H1 (cell line): Measurements from ENCODE around the gene SCN2B.

ENCODE experiments used
- EZH2 ChIP-seq: fragments of 200-600 bp; sonication (generic); IDR thresholded peaks from 2 replicates; pipeline ENCODE4 v1.7.1; 2012; ENCODE audit warnings: low read depth, mild to moderate bottlenecking, moderate library complexity, low read length, inconsistent platforms; ENCODE audit not compliant: severe bottlenecking
- PHF8 ChIP-seq: fragments of 200-600 bp; sonication (generic); conservative IDR thresholded peaks from 2 replicates; pipeline ENCODE4 v1.7.1; 2012; ENCODE audit warnings: low read depth, mild to moderate bottlenecking, inconsistent platforms, low read length, moderate library complexity
- TF ChIP-seq, protein P1 (sequence below), 3 experiments: IDR thresholded peaks; 1 replicate in 2 of 3; 2 replicates in 1 of 3; pipeline versions ENCODE4 v1.5.1 to v1.6.1; 2011; ENCODE audit warnings: low read length in 3 of 3, mild to moderate bottlenecking in 3 of 3, inconsistent platforms in 2 of 3, low read depth in 1 of 3, moderate library complexity in 1 of 3; ENCODE audit not compliant: insufficient read depth in 1 of 3; ENCODE audit errors: control extremely low read depth in 1 of 3

DNA sequence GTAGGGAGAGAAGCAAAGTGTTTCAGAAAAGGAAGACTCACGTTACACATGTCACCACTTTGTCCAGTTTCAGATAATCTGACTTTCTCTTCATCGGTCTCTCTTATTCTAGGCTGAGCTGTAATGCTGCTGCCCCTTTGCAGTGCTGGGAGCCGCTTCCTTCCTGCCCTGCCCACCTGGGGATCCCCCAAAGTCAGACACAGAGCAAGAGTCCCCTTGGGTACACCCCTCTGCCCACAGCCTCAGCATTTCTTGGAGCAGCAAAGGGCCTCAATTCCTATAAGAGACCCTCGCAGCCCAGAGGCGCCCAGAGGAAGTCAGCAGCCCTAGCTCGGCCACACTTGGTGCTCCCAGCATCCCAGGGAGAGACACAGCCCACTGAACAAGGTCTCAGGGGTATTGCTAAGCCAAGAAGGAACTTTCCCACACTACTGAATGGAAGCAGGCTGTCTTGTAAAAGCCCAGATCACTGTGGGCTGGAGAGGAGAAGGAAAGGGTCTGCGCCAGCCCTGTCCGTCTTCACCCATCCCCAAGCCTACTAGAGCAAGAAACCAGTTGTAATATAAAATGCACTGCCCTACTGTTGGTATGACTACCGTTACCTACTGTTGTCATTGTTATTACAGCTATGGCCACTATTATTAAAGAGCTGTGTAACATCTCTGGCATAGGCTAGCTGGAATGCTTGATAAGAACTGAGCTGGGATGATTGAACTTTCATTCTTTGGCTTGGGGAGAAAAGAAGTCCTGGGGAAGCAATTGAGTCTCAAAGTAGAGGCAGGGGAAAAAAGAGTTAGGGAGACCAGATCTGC lies 58.4 kb downstream of the SCN2B start:
- TF ChIP-seq, protein P1, sequence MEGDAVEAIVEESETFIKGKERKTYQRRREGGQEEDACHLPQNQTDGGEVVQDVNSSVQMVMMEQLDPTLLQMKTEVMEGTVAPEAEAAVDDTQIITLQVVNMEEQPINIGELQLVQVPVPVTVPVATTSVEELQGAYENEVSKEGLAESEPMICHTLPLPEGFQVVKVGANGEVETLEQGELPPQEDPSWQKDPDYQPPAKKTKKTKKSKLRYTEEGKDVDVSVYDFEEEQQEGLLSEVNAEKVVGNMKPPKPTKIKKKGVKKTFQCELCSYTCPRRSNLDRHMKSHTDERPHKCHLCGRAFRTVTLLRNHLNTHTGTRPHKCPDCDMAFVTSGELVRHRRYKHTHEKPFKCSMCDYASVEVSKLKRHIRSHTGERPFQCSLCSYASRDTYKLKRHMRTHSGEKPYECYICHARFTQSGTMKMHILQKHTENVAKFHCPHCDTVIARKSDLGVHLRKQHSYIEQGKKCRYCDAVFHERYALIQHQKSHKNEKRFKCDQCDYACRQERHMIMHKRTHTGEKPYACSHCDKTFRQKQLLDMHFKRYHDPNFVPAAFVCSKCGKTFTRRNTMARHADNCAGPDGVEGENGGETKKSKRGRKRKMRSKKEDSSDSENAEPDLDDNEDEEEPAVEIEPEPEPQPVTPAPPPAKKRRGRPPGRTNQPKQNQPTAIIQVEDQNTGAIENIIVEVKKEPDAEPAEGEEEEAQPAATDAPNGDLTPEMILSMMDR (IDR thresholded peaks at IDR 0.05; ENCODE audit: control extremely low read depth in 1 of 3, insufficient read depth in 1 of 3, low read depth in 1 of 3, low read length in 3 of 3): no peak
- TF ChIP-seq EZH2: no peak
- no peak for TF ChIP-seq PHF8
